ENCODE results near the gene NAPA.

- TF ChIP-seq EZH2 (IDR thresholded peaks at IDR 0.05; ENCODE audit: low read length, missing control alignments) (no peak), CTCF (conservative IDR thresholded peaks at IDR 0.05 in 1 of 2, IDR thresholded peaks at IDR 0.05 in 1 of 2; ENCODE audit: low read depth in 1 of 2, low read length in 2 of 2) (no peak)
Measured at GRCh38 chr19:47476438-47476972, 38.4 kb downstream of the NAPA start.
